ENCODE measurements around the gene SMURF1.

SMURF1 gene

DNA sequence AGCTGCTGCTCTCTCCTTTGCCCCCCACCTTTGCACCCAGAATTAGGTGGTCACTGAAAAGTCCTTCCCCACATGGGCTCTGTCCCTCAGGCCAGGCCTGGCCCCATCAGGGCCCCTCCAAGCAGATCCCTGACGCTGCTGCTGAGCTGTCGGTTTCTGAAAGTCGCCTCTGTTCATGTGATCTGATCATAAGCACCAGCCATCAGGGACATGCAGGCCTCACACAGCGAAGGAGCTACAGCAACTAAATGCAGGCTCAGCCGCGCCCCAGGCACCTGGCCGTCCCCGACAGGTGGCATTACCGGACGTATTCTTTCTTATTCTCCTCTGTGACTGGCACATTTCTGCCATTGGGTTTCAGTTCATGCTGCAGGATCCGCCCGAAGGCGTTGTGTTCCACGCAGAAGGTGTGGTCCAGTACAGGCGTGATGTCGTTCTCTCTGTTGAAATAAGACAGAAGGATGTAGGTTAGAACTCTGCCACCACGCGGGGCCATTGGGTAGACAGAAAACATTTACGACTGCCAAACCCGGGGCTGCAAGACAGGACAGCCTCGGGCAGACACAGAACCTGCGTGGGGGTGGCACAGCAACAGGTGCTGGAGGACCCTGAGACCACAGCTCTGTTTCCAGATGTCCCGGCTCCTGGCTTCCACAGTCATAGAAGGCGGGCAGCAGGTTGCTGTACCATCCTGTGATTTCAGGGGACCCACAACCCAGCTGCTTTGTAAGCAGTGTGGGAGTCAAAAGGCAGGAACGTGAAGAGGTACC, 105.6 kb downstream of the SMURF1 start:
- no peak overlapping the region for H3K4me3 ChIP-seq (replicated peaks; ENCODE audit: low read depth, low read length)
- TF ChIP-seq, protein P1, sequence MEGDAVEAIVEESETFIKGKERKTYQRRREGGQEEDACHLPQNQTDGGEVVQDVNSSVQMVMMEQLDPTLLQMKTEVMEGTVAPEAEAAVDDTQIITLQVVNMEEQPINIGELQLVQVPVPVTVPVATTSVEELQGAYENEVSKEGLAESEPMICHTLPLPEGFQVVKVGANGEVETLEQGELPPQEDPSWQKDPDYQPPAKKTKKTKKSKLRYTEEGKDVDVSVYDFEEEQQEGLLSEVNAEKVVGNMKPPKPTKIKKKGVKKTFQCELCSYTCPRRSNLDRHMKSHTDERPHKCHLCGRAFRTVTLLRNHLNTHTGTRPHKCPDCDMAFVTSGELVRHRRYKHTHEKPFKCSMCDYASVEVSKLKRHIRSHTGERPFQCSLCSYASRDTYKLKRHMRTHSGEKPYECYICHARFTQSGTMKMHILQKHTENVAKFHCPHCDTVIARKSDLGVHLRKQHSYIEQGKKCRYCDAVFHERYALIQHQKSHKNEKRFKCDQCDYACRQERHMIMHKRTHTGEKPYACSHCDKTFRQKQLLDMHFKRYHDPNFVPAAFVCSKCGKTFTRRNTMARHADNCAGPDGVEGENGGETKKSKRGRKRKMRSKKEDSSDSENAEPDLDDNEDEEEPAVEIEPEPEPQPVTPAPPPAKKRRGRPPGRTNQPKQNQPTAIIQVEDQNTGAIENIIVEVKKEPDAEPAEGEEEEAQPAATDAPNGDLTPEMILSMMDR (IDR thresholded peaks at IDR 0.05; ENCODE audit: low read depth, low read length, missing control alignments), result no peak

DNA sequence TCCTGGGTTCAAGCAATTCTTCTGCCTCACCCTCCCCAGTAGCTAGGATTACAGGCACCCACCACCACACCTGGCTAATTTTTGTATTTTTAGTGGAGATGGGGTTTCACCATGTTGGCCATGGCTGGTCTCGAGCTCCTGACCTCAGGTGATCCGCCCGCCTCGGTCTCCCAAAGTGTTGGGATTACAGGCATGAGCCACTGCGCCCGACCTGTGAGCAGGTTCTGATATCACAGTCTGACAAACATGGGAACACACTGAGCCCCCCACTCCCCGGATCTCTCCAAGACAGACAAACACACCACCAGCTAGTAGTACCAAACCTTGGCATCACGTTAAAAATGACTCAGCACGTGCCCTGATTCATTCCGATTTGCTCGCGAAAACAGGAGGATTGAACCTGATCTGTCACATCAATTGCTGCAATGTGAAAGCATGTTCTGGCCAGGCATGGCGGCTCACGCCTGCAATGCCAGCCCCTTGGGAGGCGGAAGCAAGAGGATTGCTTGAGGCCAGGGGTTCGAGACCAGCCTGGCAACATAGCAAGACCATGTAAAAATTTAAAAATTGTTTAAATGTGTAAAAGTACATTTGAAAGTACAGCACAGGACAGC, 106.5 kb downstream of the SMURF1 start:
- H3K4me3 ChIP-seq (replicated peaks; ENCODE audit: low read depth, low read length), result no peak overlapping the region
- TF ChIP-seq, protein P1 (IDR thresholded peaks at IDR 0.05; ENCODE audit: low read depth, low read length, missing control alignments), result no peak
- no peak for DNase-seq (ENCODE audit: extremely low read depth, low read depth)

More for the DNA sequence above, 105.6 kb downstream of the SMURF1 start:
- no peak for DNase-seq (ENCODE audit: extremely low read depth, low read depth)

- DNase-seq (ENCODE audit: extremely low read depth, low read depth), result no peak
- no peak overlapping the region for H3K4me3 ChIP-seq (replicated peaks; ENCODE audit: low read depth, low read length)
- TF ChIP-seq, protein P1 (IDR thresholded peaks at IDR 0.05; ENCODE audit: low read depth, low read length, missing control alignments), result peak; percentile 43
Measured at GRCh38 chr7:99036546-99037111, 107.3 kb downstream of the SMURF1 start.

DNA sequence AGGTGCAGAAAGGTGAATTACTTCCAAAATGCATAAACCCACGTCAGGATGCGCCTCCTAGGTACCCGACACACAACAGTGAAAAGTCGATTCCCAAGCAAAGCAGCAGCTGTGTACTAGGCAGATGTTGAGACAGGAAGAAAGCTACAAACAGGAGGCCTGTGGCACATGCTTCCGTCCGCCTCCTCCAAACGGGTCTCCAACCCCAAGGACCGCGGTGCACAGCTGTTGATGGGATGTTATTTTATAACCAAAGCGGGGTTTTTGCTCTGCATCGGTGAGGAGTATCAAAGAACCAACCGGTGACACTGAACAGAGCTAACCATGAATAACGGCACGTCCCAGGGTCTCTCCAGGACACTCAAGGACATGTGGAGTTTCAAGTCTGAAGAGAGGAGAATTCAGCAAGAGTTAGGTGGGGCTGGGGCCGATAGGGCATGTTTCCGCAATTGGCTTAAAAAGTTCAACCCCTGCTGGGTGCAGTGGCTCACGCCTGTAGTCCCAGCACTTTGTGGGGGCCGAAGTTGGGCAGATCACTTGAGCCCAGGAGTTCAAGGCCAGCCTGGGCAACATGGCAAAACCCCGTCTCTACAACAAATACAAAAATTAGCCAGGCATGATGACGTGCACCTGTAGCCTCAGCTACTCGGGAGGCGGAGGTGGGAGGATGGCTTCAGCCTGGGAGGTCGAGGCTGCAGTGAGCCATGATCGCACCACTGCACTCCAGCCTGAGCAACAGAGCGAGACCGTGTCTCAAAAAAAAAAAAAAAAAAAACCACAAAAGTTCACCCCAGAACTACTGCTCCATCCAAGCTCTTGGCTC, 108.0 kb downstream of the SMURF1 start:
- H3K4me3 ChIP-seq (replicated peaks; ENCODE audit: low read depth, low read length), result no peak overlapping the region
- TF ChIP-seq, protein P1 (IDR thresholded peaks at IDR 0.05; ENCODE audit: low read depth, low read length, missing control alignments), result no peak
- DNase-seq (ENCODE audit: extremely low read depth, low read depth), result no peak

- no peak overlapping the region for H3K4me3 ChIP-seq (replicated peaks; ENCODE audit: low read depth, low read length)
- TF ChIP-seq, protein P1 (IDR thresholded peaks at IDR 0.05; ENCODE audit: low read depth, low read length, missing control alignments), result no peak
- no peak for DNase-seq (ENCODE audit: extremely low read depth, low read depth)
Measured at GRCh38 chr7:99034932-99035722, 108.8 kb downstream of the SMURF1 start.

DNA sequence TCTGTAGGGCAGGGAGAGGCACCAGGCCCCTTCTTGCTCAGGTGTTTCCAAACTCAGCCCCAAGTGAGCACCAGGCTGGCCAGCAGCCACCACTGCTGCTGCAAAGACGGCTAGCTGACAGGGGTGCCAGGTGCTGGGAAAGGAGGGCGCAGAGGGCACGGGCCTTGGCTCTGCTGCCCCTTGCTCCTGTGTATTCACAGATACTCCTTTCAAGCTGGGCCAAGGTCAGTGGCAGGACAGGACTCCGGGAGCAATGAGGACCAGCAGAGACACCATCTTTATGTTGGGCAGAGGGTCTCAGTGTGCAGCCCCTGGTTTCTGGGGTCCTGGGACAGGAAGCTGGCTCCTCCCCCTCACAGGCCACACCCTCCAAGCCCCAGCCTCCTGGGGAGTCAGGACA, 110.1 kb downstream of the SMURF1 start:
- H3K4me3 ChIP-seq (replicated peaks; ENCODE audit: low read depth, low read length), result no peak overlapping the region
- TF ChIP-seq, protein P1 (IDR thresholded peaks at IDR 0.05; ENCODE audit: low read depth, low read length, missing control alignments), result no peak
- DNase-seq (ENCODE audit: extremely low read depth, low read depth), result no peak
